ENCODE data around the gene THUMPD2. TPM values are rescaled to one million over a fixed set of nuclear protein-coding genes. Genes with fewer than 3 reads are reported as not detected.

Gene THUMPD2
- total and polyA plus RNA-seq, 10 donors: 8.7 to 16.9 (median 13.3) TPM

- H3K4me1 ChIP-seq: no peaks in the 10 kb centered on the region
- intact Hi-C loops (cut with DNase I; ENCODE audit: low total_unique reads): no loop called here
These were observed 54.9 kb downstream of the THUMPD2 start for GRCh38 chr2:39723946-39724827.

GRCh38 chr2:39723497-39723896, 55.6 kb downstream of the THUMPD2 start:
- no peak for DNase-seq
- TF ChIP-seq CTCF (IDR thresholded peaks at IDR 0.05 in 8 of 11, conservative IDR thresholded peaks at IDR 0.05 in 3 of 11): no peak
- Histone ChIP-seq H3K4me3 (no peak overlapping the region), H3K27me3 (replicated peaks in 1 of 7) (no peaks in the 10 kb centered on the region), H3K9me3 (no peaks in the 10 kb centered on the region), H3K4me1 (no peaks in the 10 kb centered on the region), H3K27ac (no peak overlapping the region), H3K36me3 (no peaks in the 10 kb centered on the region)
- intact Hi-C loops (cut with DNase I; ENCODE audit: low total_unique reads): no loop called here
- 78 to 92% (median 82%) methylated on average over 2 of the region's 2 CpGs for WGBS, 5 donors

More at GRCh38 chr2:39723946-39724827, 54.9 kb downstream of the THUMPD2 start:
- H3K27ac ChIP-seq: no peak overlapping the region
- H3K27me3 ChIP-seq (replicated peaks in 1 of 7): no peaks in the 10 kb centered on the region
- no peak for DNase-seq
- H3K4me3 ChIP-seq: no peak overlapping the region
- H3K36me3 ChIP-seq: no peaks in the 10 kb centered on the region
- 73 to 85% (median 83%) methylated on average over 9 of the region's 9 CpGs for WGBS, 5 donors
- TF ChIP-seq POLR2AphosphoS5 (IDR thresholded peaks at IDR 0.05): no peak
- no peaks in the 10 kb centered on the region for H3K9me3 ChIP-seq

GRCh38 chr2:39720970-39721369, 58.1 kb downstream of the THUMPD2 start:
- no peaks in the 10 kb centered on the region for H3K36me3 ChIP-seq
- no peaks in the 10 kb centered on the region for H3K27me3 ChIP-seq (replicated peaks in 1 of 7)
- no peaks in the 10 kb centered on the region for H3K4me1 ChIP-seq
- TF ChIP-seq POLR2AphosphoS5 (IDR thresholded peaks at IDR 0.05) (no peak), CTCF (IDR thresholded peaks at IDR 0.05 in 8 of 11, conservative IDR thresholded peaks at IDR 0.05 in 3 of 11) (no peak), POLR2A (IDR thresholded peaks at IDR 0.05) (no peak)
- no peak overlapping the region for H3K27ac ChIP-seq
- no peak overlapping the region for H3K4me3 ChIP-seq
- no peaks in the 10 kb centered on the region for H3K9me3 ChIP-seq
- intact Hi-C loops (cut with DNase I; ENCODE audit: low total_unique reads): no loop called here
- WGBS, 5 donors: 73 to 91% (median 80%) methylated on average over 2 of the region's 2 CpGs
- DNase-seq: no peak

- no peak for TF ChIP-seq CTCF (IDR thresholded peaks at IDR 0.05 in 8 of 11, conservative IDR thresholded peaks at IDR 0.05 in 3 of 11)
- TF ChIP-seq POLR2AphosphoS5 (IDR thresholded peaks at IDR 0.05): no peak
- no peak for TF ChIP-seq POLR2A (IDR thresholded peaks at IDR 0.05)
- Histone ChIP-seq H3K4me3 (no peak overlapping the region), H3K36me3 (no peaks in the 10 kb centered on the region), H3K27me3 (replicated peaks in 1 of 7) (no peaks in the 10 kb centered on the region), H3K4me1 (no peaks in the 10 kb centered on the region), H3K27ac (no peak overlapping the region), H3K9me3 (no peaks in the 10 kb centered on the region)
- WGBS, 5 donors: 83 to 94% (median 89%) methylated on average over 8 of the region's 8 CpGs
- intact Hi-C loops (cut with DNase I; ENCODE audit: low total_unique reads): no loop called here
- DNase-seq: no peak
These were observed 59.7 kb downstream of the THUMPD2 start for GRCh38 chr2:39719317-39719716.

All from spleen (tissue), 11 donors.